ENCODE results near the gene NEFH.

GRCh38 chr22:29484642-29485041 lies 4.6 kb downstream of the NEFH start:
- TF ChIP-seq CTCF (IDR thresholded peaks at IDR 0.05) (no peak), POLR2AphosphoS2 (conservative IDR thresholded peaks at IDR 0.05; ENCODE audit: low read length) (no peak), POLR2A (IDR thresholded peaks at IDR 0.05; ENCODE audit: low read length) (no peak)

Data from A549 (cell line).